GM19099 (cell line): ENCODE data around the gene DUSP7.

Experiments
- POLR2A ChIP-seq: IDR thresholded peaks from 3 replicates; pipeline ENCODE4 v1.6.1; 2011; ENCODE audit warnings: low read depth; ENCODE audit not compliant: insufficient read length; ENCODE audit errors: extremely low read depth

DUSP7 gene

DNA sequence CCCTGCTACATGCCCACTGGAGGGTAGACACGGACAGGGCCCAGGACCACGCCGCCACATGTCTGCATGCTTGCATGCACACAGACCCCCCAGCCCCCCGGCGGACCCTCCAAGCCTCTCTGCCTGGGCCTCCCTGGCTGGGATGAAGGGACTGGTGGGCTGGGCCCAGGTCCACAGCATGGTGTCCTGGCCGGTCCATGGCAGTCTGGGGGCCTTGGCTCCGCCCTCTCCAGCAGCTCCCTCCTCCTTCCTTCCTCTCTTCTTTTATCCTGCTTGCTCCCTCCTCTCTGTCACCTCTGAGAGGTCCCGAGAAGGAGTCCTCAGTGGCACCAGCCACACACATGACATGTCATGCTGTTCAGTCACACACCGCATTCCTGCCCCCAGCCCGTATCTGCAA lies 24.5 kb downstream of the DUSP7 start:
- no peak for TF ChIP-seq POLR2A

DNA sequence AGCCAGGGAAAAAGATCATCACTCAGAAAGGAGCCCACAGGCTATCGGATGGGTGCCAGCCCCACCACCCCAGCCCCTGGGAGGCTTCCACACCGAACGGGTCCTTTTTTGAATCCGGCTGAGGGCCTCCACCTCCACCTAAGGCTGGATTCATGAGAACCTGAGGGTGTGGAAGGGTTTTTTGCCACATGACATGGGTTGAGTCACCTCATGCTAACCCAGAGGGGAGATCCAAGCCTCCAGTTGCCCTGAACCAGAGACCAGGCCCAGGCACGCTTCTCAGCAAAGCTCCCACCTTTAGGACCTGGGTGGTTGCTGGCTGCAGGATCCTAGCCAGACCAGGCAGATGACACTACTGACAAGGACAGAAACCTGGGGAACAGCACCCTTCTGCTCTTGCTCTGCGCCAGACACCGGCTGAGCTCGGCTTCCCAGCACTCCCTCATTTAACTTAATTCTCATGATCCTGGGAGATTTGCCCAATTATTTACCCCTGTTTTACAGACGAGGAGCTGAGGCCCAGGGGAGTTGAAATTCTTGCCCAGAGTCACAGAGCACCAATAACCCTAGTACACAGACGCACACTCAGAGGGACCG lies 25.6 kb downstream of the DUSP7 start:
- TF ChIP-seq POLR2A = no peak

DNA sequence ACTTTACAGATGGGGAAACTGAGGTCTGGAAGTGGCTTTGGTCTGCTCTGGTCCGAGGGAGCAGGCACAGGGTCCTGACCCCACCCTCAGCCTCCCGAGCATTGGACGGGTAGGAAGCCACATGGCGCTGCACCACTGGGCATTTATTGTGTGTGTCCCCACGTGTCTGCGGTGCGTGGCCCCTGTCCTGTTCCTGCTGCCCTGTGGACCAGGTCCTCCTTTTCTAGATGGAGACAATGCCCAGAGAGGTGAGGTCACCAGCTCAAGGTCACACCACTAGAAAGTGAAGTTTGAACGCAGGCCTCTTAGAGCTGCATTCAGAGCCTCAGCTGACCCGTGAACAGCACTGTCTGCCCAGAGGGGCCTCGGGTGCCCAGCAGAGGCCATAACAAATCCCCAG lies 26.8 kb downstream of the DUSP7 start:
- no peak for TF ChIP-seq POLR2A

DNA sequence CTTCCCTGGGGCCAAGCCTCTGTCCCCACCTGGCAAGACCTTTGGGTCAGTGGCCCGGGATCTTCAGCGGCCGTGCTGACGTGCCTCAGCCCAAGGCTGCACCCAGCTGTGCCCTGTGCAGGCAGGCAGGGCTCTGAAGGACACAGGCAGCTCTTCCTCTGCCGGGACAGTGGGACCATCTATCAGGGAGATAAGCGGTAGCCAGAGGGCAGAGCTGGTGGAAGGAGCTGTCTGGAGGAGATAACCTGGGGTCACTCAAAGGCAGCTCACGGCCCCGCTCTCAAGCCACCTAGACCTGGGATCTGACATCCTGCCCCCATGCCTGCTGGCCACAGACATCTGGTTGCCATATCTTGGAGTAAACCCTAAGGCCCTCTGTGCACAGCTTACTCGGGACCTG lies 27.3 kb downstream of the DUSP7 start:
- TF ChIP-seq POLR2A = no peak

DNA sequence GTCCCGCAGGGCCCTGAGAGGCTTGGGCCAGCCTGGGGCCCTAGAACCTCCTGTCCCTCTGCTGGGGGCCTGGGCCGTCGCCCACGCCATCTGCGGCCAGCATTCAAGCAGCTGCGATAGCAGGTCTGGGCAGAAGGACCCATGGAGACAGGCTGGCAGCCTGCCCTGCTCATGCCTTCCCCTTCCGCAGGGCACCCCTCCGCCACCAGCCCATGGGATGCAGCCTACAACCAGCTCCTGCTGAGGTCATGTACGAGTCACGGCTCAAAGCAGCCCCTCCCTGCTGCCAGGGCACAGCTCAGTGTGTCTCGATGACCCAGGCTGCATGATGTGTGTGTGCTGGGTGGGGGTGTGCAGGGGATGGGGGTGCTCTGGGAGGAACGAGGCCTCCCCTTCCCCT lies 27.8 kb downstream of the DUSP7 start:
- no peak for TF ChIP-seq POLR2A

DNA sequence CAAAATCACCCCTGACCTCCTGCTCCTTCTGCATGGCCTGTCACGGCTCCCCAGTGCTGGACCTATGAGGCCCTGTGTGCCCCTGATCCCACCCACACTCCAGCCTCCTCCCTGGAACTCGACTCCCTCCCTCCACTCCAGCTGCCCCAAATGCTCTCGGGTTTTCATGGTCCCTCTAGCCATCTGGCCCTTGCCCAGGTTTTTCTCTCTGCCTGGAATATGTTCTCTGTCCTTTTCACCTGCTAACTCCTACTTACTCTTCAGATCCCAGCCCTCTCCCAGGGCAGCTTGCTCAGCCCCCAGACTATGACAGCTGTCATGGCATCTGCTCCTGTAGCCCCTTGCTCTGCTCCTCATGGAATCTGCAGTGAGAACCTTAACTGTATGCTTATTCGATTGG lies 30.3 kb downstream of the DUSP7 start:
- no peak for TF ChIP-seq POLR2A

DNA sequence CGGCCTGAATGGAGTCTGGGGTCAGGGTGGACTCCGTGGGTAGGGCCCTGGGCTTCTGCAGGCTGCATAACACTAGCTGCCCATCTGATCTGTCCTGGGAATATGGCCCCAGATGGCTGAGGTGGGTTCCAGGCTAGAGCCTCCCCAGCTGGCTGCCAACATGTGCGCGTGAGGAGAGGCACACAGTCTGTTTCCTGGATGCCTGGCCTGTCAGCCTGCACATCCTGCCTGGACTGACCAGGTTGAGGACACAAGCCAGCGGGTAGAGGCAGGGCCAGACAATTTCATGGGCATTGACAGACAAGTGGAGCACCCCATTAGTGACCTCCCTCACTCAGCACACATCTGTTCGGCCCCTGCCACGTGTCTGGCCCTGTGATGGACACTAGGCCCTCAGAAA lies 30.9 kb downstream of the DUSP7 start:
- no peak for TF ChIP-seq POLR2A

DNA sequence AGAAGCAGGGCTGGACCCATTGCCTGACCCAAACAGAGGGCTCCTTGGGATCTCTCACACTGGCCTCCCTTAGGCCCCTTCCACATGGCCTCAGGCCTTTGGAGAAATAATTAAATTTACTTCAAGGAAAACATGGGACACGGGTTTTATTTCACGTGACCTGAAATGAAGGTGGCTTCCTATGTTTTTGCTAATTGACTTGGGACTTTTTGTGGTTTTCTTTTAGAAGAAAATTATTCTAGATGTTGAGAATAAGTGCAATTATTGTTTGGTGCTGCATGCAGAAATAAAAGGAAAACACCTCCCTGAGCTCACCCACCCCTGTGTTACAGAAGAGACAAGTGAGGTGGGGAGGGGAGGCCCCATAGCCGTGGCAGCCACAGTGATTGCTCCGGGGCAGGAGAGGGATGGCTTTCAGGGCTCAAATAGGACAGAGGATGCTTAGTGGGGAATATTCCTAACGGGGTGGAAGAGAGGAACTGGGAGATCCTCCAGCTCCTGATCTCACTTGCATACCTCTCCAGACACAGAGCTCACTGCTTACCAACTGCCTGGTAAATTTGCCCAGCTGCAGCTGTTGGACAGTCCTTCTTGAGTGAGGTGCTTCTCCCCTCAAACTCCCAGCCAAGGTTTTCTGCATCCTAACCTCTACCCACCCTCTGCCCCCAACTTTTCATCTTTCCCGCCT lies 31.5 kb downstream of the DUSP7 start:
- TF ChIP-seq POLR2A = no peak

DNA sequence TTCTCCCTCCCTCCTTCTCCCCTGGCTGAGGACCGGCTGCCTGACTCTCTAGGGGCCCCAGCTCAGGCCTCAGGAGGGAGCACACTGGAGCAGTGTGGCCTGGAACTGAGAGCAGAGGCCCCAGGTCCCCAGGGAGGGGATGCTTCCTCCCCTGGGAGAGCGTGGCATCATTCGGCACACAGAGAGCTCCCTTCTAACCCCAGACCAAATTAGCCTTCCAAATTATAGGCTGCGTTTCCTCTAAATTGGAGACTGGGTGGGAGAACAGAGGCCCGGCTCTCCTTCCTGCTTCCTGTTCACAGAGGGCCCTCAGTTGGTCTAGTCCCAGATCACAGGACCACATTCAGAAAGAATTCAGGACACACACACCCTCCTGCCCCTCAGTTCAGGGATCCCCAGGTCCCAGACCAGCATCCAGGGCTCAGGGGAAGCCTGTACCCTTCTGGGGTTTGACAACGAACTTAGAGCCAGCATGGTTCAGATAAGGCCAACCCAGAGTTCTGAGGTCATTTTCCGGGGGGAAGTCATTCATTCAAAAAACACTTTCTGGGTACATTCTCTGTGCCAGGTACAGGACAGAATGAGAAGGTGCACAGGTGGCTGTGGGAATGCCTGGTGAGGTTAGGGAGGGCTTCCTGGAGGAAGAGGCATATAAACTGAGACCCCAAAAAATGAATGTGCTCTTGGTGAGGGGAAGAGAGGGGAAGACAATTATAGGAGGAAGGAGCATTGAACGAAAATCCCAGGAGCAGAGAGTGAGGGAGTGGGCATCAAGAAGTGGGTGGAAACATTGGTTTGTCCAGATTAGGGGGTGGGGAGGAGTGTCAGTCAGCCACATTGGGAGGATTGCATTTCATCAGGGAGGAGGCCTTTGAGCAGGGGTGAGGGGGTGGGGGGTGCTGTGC lies 32.3 kb downstream of the DUSP7 start:
- no peak for TF ChIP-seq POLR2A

DNA sequence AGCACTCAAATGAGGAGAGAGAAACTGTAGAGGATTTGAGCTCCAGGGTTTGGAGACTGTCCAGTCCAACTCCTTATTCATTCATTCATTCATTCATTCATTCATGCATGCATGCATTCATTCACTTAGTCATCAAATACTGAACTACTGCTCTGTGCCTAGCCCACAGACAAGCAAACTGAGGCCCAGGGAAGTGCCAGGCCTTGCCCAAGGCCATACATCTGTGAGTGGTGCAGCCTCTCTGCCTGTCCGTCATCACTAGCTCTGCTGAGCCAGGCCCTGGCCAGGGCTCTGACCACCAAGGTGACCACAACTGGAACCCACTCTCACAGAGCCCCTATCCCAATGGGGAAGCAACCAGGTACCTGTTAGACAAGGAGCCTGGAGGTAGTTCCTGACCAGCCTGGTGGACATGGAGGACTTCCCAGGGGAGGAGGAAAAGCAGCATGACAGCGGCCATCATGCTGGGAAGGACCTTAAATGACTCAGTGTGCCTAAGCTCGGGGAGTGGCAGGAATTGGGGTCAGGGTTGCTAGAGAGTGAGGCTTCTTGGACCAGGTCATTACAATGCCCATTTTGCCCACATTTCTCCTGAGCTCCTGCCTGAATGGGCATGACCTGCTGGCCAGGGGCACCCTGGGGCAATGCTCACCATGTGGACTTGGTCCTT lies 33.1 kb downstream of the DUSP7 start:
- TF ChIP-seq POLR2A = no peak

DNA sequence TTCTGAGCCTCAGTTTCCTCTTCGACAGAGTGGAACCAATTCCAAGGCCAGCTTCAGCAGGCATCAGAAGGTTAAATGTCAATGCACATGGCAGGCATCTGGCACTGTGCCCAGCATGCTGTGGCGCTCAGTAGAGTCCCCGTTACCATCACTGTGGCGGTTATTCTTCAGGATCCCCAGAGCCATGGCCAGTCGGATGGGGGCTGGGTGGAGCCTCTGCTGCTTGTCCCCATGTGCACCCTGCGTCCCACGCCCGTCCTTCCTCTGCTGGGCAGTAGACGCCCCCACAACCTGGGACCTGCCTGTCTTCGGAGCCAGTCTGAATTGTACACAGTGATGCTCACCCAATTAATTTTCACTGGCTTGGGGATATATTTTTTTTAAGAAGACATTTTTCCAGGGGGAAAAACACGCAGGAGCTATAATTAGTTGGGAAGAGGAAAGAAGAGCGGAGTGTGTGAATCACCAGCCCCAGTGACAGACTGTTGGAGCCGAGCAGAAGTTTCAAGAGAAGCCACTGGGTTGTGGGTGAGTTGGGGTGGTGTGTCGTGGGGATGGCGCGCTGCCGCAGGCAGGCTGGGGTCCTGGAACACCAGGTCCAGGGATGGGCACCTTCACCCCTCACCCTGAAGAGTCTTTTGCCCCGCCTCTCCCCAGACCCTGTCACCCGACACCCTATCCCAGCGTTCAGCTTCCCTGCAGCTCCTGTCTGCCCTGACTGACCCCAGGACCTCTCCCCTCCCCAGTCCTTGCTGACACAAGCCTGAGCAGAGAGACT lies 33.9 kb downstream of the DUSP7 start:
- TF ChIP-seq POLR2A = no peak

DNA sequence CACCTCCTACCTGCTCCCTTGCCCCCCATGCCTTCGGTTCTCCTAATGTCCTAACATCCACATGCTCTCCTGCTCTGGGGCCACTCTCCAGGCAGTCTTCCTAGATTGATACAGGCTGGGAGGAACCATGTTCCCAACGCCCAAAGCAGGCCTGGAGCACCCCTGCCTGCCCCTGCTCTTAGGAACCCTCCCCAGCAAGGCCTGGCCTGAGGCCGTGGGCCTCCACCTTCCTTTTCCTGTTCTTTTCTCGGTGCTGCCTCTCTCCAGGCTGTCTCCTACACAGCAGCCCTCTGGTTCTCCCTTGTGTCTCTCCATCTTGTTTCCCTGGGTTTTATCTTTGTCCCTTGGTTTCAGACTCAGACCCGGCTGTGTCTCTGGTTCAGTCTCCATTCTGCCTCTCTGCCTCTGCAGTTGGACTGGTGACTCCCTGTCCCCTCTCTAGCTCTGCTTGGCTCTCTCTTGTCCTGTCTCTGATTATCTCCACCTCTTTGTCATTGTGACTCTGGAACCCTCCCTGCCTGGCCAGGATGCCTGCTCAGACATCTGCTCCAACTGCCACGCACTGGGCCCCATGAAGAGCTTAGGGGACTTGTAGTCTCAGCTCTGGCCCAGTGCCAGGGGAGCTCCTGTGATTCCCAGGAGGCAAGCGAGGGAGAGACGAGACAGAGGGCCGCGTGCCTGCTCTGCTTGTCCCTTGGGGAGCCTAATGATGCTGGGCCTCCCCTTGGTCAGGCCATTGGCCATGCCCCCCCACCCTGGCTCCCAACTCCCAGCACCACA lies 34.7 kb downstream of the DUSP7 start:
- TF ChIP-seq POLR2A = no peak

DNA sequence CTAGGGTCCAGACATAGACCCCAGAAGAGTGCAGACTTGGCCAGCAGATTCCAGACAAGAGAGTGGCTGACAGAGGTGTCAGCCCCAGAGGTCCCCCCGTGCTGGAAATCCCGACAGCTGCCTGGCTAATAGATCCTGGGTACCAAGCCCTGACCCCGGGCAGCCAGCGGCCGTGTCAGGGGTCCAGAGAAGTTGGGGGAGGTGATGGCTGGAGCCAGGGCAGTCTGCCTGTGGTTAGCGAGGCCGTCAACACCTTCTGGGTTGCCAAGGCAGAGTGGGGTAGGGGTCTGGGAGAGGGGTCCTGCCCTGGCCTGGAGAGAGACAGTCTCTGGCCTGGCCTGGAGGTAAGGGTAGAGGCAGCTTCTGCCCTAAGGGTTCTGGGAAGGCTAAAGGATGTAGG lies 35.6 kb downstream of the DUSP7 start:
- no peak for TF ChIP-seq POLR2A
